PC-3 (cell line): ENCODE results near the gene TRIM65.

Source experiments
- CTCF ChIP-seq: fragments of 300-600 bp; sonication (generic); conservative IDR thresholded peaks from 2 replicates; pipeline ENCODE4 v1.5.1; 2017; ENCODE audit warnings: antibody characterized with exemption, low read depth, mild to moderate bottlenecking, low read length
- EZH2 ChIP-seq: fragments of 300-600 bp; sonication (generic); IDR thresholded peaks from one replicate; pipeline ENCODE4 v1.6.1; 2017; ENCODE audit warnings: antibody characterized with exemption, mild to moderate bottlenecking, low read length; ENCODE audit not compliant: unreplicated experiment
- EZH2phosphoT487 ChIP-seq: fragments of 300-600 bp; sonication (generic); IDR thresholded peaks from 2 replicates; pipeline ENCODE4 v1.6.1; 2018; ENCODE audit warnings: mild to moderate bottlenecking, antibody characterized with exemption, low read length, borderline replicate concordance

GRCh38 chr17:75910699-75911098, 13.9 kb upstream of the TRIM65 start:
- TF ChIP-seq CTCF: no peak
- no peak for TF ChIP-seq EZH2
- TF ChIP-seq EZH2phosphoT487: no peak
